CD14-positive monocyte (primary cell): ENCODE measurements around the gene EXD1. TPM values are rescaled to one million over a fixed set of nuclear protein-coding genes. Genes with fewer than 3 reads are reported as not detected.

Experiments used
- DNase-seq, 3 donors: peaks; one replicate each; pipeline ENCODE4 v3.0.0-alpha.2; 2011 to 2022
- H2AFZ ChIP-seq: 2 replicates; pipeline ENCODE4 v1.6.0; 2012; ENCODE audit warnings: mild to moderate bottlenecking, low read depth, low read length, inconsistent platforms; ENCODE audit not compliant: insufficient read depth, poor library complexity, severe bottlenecking
- H3K27ac ChIP-seq, 2 donors: 1 replicate in 1 of 2; 2 replicates in 1 of 2; pipeline ENCODE4 v1.5.1; 2012 to 2013; ENCODE audit warnings: low read length in 2 of 2, control low read depth in 1 of 2, inconsistent platforms in 1 of 2, low read depth in 1 of 2, mild to moderate bottlenecking in 1 of 2
- H3K27me3 ChIP-seq, 2 donors: one replicate each; pipeline versions ENCODE4 v1.6.0 to v1.6.1; 2011 to 2013; ENCODE audit warnings: low read length in 2 of 2; ENCODE audit not compliant: control insufficient read depth in 2 of 2, insufficient read depth in 2 of 2
- H3K36me3 ChIP-seq, 2 donors: replicated peaks in 1 of 2; 1 replicate in 1 of 2; 2 replicates in 1 of 2; pipeline versions ENCODE4 v1.5.1 to v1.6.1; 2012 to 2013; ENCODE audit warnings: low read length in 2 of 2, control low read depth in 1 of 2, inconsistent platforms in 1 of 2, mild to moderate bottlenecking in 1 of 2; ENCODE audit not compliant: insufficient read depth in 2 of 2, control insufficient read depth in 1 of 2
- H3K4me1 ChIP-seq, 2 donors: 1 replicate in 1 of 2; 2 replicates in 1 of 2; pipeline versions ENCODE4 v1.5.1 to v1.6.1; 2012 to 2013; ENCODE audit warnings: low read length in 2 of 2, control low read depth in 1 of 2, inconsistent platforms in 1 of 2, mild to moderate bottlenecking in 1 of 2, moderate library complexity in 1 of 2; ENCODE audit not compliant: insufficient read depth in 2 of 2, control insufficient read depth in 1 of 2
- H3K4me2 ChIP-seq: replicated peaks from 2 replicates; pipeline ENCODE3; 2012; ENCODE audit warnings: low read length, moderate library complexity, mild to moderate bottlenecking; ENCODE audit not compliant: poor library complexity, severe bottlenecking; ENCODE audit errors: extremely low read depth
- H3K4me3 ChIP-seq, 3 experiments: fragments of 200-600 bp in 1 of 3; sonication (generic) in 1 of 3; replicated peaks in 1 of 3; 1 replicate in 2 of 3; 2 replicates in 1 of 3; pipeline ENCODE4 v1.5.1; 2011 to 2013; ENCODE audit warnings: low read length in 3 of 3, mild to moderate bottlenecking in 3 of 3, control low read depth in 2 of 3, low read depth in 2 of 3, inconsistent platforms in 1 of 3, moderate library complexity in 1 of 3
- H3K79me2 ChIP-seq: 2 replicates; pipeline ENCODE4 v1.6.0; 2012; ENCODE audit warnings: mild to moderate bottlenecking, control low read depth, inconsistent platforms, low read length, moderate library complexity; ENCODE audit not compliant: insufficient read depth
- H3K9ac ChIP-seq: 2 replicates; pipeline ENCODE4 v1.6.0; 2017; ENCODE audit warnings: low read length, mild to moderate bottlenecking; ENCODE audit not compliant: insufficient read depth, poor library complexity, severe bottlenecking
- H3K9me3 ChIP-seq, 2 donors: replicated peaks in 1 of 2; 1 replicate in 1 of 2; 2 replicates in 1 of 2; pipeline versions ENCODE4 v1.5.1 to v1.6.1; 2012 to 2013; ENCODE audit warnings: low read length in 2 of 2, control low read depth in 1 of 2; ENCODE audit not compliant: control insufficient read depth in 1 of 2, insufficient read depth in 1 of 2
- H4K20me1 ChIP-seq: 2 replicates; pipeline ENCODE4 v1.6.0; 2012; ENCODE audit warnings: mild to moderate bottlenecking, low read length, control low read depth, moderate library complexity; ENCODE audit not compliant: insufficient read depth
- H3K27ac Mint-ChIP-seq, 7 donors: one replicate each; pipeline ENCODE4 v1.8.0; 2020; ENCODE audit warnings: mild to moderate bottlenecking in 7 of 7, mixed read lengths in 7 of 7, moderate library complexity in 6 of 7, inconsistent platforms in 2 of 7
- H3K27me3 Mint-ChIP-seq, 3 donors: one replicate each; pipeline ENCODE4 v1.8.0; 2021 to 2022; ENCODE audit warnings: low read depth in 3 of 3, mild to moderate bottlenecking in 3 of 3, mixed read lengths in 3 of 3, moderate library complexity in 3 of 3, inconsistent platforms in 1 of 3
- H3K36me3 Mint-ChIP-seq, 2 donors: one replicate each; pipeline ENCODE4 v1.8.0; 2020; ENCODE audit warnings: mixed read lengths in 2 of 2, inconsistent platforms in 1 of 2, mild to moderate bottlenecking in 1 of 2
- H3K4me1 Mint-ChIP-seq: one replicate; pipeline ENCODE4 v1.8.0; 2020; ENCODE audit warnings: mild to moderate bottlenecking, mixed read lengths
- H3K4me3 Mint-ChIP-seq, 2 donors: one replicate each; pipeline ENCODE4 v1.8.0; 2020; ENCODE audit warnings: mild to moderate bottlenecking in 2 of 2, mixed read lengths in 2 of 2, moderate library complexity in 1 of 2
- H3K9me3 Mint-ChIP-seq, 7 donors: one replicate each; pipeline ENCODE4 v1.8.0; 2020 to 2022; ENCODE audit warnings: mixed read lengths in 7 of 7, mild to moderate bottlenecking in 6 of 7, moderate library complexity in 6 of 7, inconsistent platforms in 2 of 7
- CTCF ChIP-seq: fragments of 200-600 bp; IDR thresholded peaks from one replicate; pipeline ENCODE4 v1.8.0; 2022; ENCODE audit warnings: antibody characterized with exemption, mild to moderate bottlenecking
- WGBS: methylation state at CpG from one replicate; pipeline ENCODE4 v1.1.5; 2013; ENCODE audit warnings: missing lambda C conversion rate; ENCODE audit not compliant: insufficient coverage; 5-methylcytosine and 5-hydroxymethylcytosine counted together
- intact Hi-C, 2 donors: fragments of 100-400 bp; cut with micrococcal nuclease; formaldehyde crosslinking; loops; one replicate each; pipeline versions ENCODE4 v1.15.0 to v1.15.1; 2023
- polyA plus RNA-seq, 3 donors: library from polyadenylated mRNA; depleted of rRNA in 1 of 3; unstranded in 2 of 3; stranded (reverse) in 1 of 3; fragments of 300-500 nt in 2 of 3; fragments of >200 nt in 1 of 3; fragmentation: Illumina TruSeq in 2 of 3; gene quantifications; 1 replicate in 2 of 3; 2 replicates in 1 of 3; pipeline ENCODE4 v1.2.3, GENCODE V29; 2012 to 2021

EXD1 gene
- polyA plus RNA-seq, 3 donors: 0.04 to 0.08 TPM; not detected in 1

GRCh38 chr15:41279535-41280283 is 49.2 kb upstream of the EXD1 start:
- Histone ChIP-seq H3K27ac (no peak overlapping the region), H3K9ac (no peak overlapping the region), H3K79me2 (peaks cover 10% of the 10 kb centered on the region), H3K4me1 (peaks cover 8 to 10% of the 10 kb centered on the region in 2 donors), H3K27me3 (no peaks in the 10 kb centered on the region), H2AFZ (no peak overlapping the region), H3K36me3 (peaks cover 34 to 63% of the 10 kb centered on the region in 2 donors), H3K4me3 (no peak overlapping the region), H3K4me2 (no peak overlapping the region), H3K9me3 (no peaks in the 10 kb centered on the region), H4K20me1 (no peaks in the 10 kb centered on the region)
- Mint-ChIP-seq H3K27ac (peak overlapping the region in 3 of 7 donors; percentile 7 to 70 (median 21)), H3K36me3 (peaks cover 38 to 64% of the 10 kb centered on the region in 2 donors), H3K9me3 (no peaks in the 10 kb centered on the region), H3K27me3 (peaks cover 0 to 2% (median 0%) of the 10 kb centered on the region in 3 donors), H3K4me1 (peaks cover 12% of the 10 kb centered on the region), H3K4me3 (no peak overlapping the region)
- intact Hi-C loops: loop anchor here (5.0 to 10.0 kb wide), 2 partner anchors 53 to 135 kb away; partner anchors contain the start of genes RTF1 (in 2 of the 2), NUSAP1 (in 1 of the 2) and OIP5 (in 1 of the 2)
- 100% methylated on average over 1 of the region's 1 CpG for WGBS
- TF ChIP-seq CTCF: no peak
- no peak for DNase-seq

- Histone ChIP-seq H2AFZ (no peak overlapping the region), H3K27me3 (no peaks in the 10 kb centered on the region), H3K4me1 (peaks cover 4% of the 10 kb centered on the region in 2 donors), H3K27ac (no peak overlapping the region), H3K9ac (no peak overlapping the region), H3K4me2 (no peak overlapping the region), H3K79me2 (no peaks in the 10 kb centered on the region), H3K4me3 (no peak overlapping the region), H3K9me3 (no peaks in the 10 kb centered on the region), H3K36me3 (peaks cover 40 to 77% of the 10 kb centered on the region in 2 donors), H4K20me1 (no peaks in the 10 kb centered on the region)
- no peak for DNase-seq
- Mint-ChIP-seq H3K27me3 (no peaks in the 10 kb centered on the region), H3K4me3 (no peak overlapping the region), H3K36me3 (peaks cover 47 to 74% of the 10 kb centered on the region in 2 donors), H3K4me1 (peaks cover 9% of the 10 kb centered on the region), H3K27ac (peak overlapping the region in 1 of 7 donors; percentile 53), H3K9me3 (no peaks in the 10 kb centered on the region)
- intact Hi-C loops: no loop called here
- TF ChIP-seq CTCF: no peak
- WGBS: no CpG with 5 or more reads among the region's 3 CpGs
Observed at GRCh38 chr15:41278319-41278718, 47.8 kb upstream of the EXD1 start.
